HG03175 (cell line): ENCODE measurements around the gene HTRA3.
"Not testable (repeated sequence)": the region's sequence is repeated elsewhere in the genome, so short reads cannot be mapped to it uniquely, and the experiment has no call there.

Source experiments
- ATAC-seq: cut with Tn5 transposase; IDR thresholded peaks from one replicate; pipeline ENCODE4 v1.9.1; 2021; ENCODE audit warnings: mild to moderate bottlenecking, moderate library complexity; ENCODE audit not compliant: unreplicated experiment

The HTRA3 gene

GRCh38 chr4:8338351-8338961, 68.9 kb downstream of the HTRA3 start:
- no peak for ATAC-seq

- no peak for ATAC-seq
These were observed 71.3 kb downstream of the HTRA3 start for GRCh38 chr4:8340781-8341241.

- ATAC-seq: not testable (repeated sequence)
These were observed 71.7 kb downstream of the HTRA3 start for GRCh38 chr4:8341281-8341680.

GRCh38 chr4:8341691-8342090, 72.1 kb downstream of the HTRA3 start:
- no peak for ATAC-seq

- ATAC-seq: no peak
These were observed 73.2 kb downstream of the HTRA3 start for GRCh38 chr4:8342651-8343261.

GRCh38 chr4:8343262-8343966, 73.9 kb downstream of the HTRA3 start:
- no peak for ATAC-seq

- no peak for ATAC-seq
These were observed 74.4 kb downstream of the HTRA3 start for GRCh38 chr4:8343967-8344331.

- ATAC-seq: no peak
These were observed 74.8 kb downstream of the HTRA3 start for GRCh38 chr4:8344377-8344776.

- ATAC-seq: no peak
These were observed 75.7 kb downstream of the HTRA3 start for GRCh38 chr4:8345053-8345945.

GRCh38 chr4:8345946-8346814, 76.6 kb downstream of the HTRA3 start:
- no peak for ATAC-seq

- no peak for ATAC-seq
These were observed 77.5 kb downstream of the HTRA3 start for GRCh38 chr4:8346838-8347605.

- no peak for ATAC-seq
These were observed 78.1 kb downstream of the HTRA3 start for GRCh38 chr4:8347660-8348059.

- ATAC-seq: no peak
These were observed 78.5 kb downstream of the HTRA3 start for GRCh38 chr4:8348071-8348470.

- not testable (repeated sequence) for ATAC-seq
These were observed 79.7 kb downstream of the HTRA3 start for GRCh38 chr4:8349236-8349635.

- ATAC-seq: no peak
These were observed 80.2 kb downstream of the HTRA3 start for GRCh38 chr4:8349664-8350236.

GRCh38 chr4:8350352-8350751, 80.8 kb downstream of the HTRA3 start:
- no peak for ATAC-seq

- ATAC-seq: no peak
These were observed 81.4 kb downstream of the HTRA3 start for GRCh38 chr4:8350841-8351461.

- ATAC-seq: no peak
These were observed 82.4 kb downstream of the HTRA3 start for GRCh38 chr4:8351931-8352367.
